ENCODE results near the gene LRRC27.

Gene LRRC27

GRCh38 chr10:132390921-132391675 is 59.1 kb downstream of the LRRC27 start:
- no peak for DNase-seq (ENCODE audit: low read depth)

GRCh38 chr10:132391676-132392020 is 59.7 kb downstream of the LRRC27 start:
- DNase-seq (ENCODE audit: low read depth): no peak

- DNase-seq (ENCODE audit: low read depth): no peak
These were observed 60.3 kb downstream of the LRRC27 start for GRCh38 chr10:132392184-132392800.

GRCh38 chr10:132392811-132393694 is 61.1 kb downstream of the LRRC27 start:
- no peak for DNase-seq (ENCODE audit: low read depth)

- DNase-seq (ENCODE audit: low read depth): no peak
These were observed 61.7 kb downstream of the LRRC27 start for GRCh38 chr10:132393695-132394181.

- DNase-seq (ENCODE audit: low read depth): no peak
These were observed 62.3 kb downstream of the LRRC27 start for GRCh38 chr10:132394201-132394811.

GRCh38 chr10:132394936-132395703 is 63.1 kb downstream of the LRRC27 start:
- no peak for DNase-seq (ENCODE audit: low read depth)

GRCh38 chr10:132395704-132396493 is 63.9 kb downstream of the LRRC27 start:
- no peak for DNase-seq (ENCODE audit: low read depth)

- no peak for DNase-seq (ENCODE audit: low read depth)
These were observed 64.6 kb downstream of the LRRC27 start for GRCh38 chr10:132396494-132397035.

GRCh38 chr10:132397036-132397541 is 65.1 kb downstream of the LRRC27 start, which contains the start of gene PWWP2B:
Gene PWWP2B (plus strand): TSS chr10:132397200. CDS start chr10:132397227, 27 bp downstream.
- DNase-seq (ENCODE audit: low read depth): no peak

GRCh38 chr10:132397671-132398565 is 65.9 kb downstream of the LRRC27 start:
- DNase-seq (ENCODE audit: low read depth): no peak

GRCh38 chr10:132398566-132398991 is 66.6 kb downstream of the LRRC27 start:
- no peak for DNase-seq (ENCODE audit: low read depth)

GRCh38 chr10:132399117-132400035 is 67.4 kb downstream of the LRRC27 start:
- DNase-seq (ENCODE audit: low read depth): no peak

GRCh38 chr10:132400041-132400546 is 68.1 kb downstream of the LRRC27 start:
- no peak for DNase-seq (ENCODE audit: low read depth)

- no peak for DNase-seq (ENCODE audit: low read depth)
These were observed 68.7 kb downstream of the LRRC27 start for GRCh38 chr10:132400547-132401151.

- no peak for DNase-seq (ENCODE audit: low read depth)
These were observed 69.6 kb downstream of the LRRC27 start for GRCh38 chr10:132401401-132402118.
